Right lobe of liver (tissue), 4 donors: ENCODE data around the gene CHRM4.

ENCODE experiments used
- CTCF ChIP-seq, 4 donors: fragments of 200-600 bp in 3 of 4; fragments of 450-650 bp in 1 of 4; IDR thresholded peaks; one replicate each; pipeline versions ENCODE4 v1.5.1 to v1.8.0; 2016 to 2022; ENCODE audit warnings: antibody characterized with exemption in 4 of 4, mild to moderate bottlenecking in 2 of 4
- POLR2A ChIP-seq: fragments of 450-650 bp; IDR thresholded peaks from one replicate; pipeline ENCODE4 v1.6.1; 2017; ENCODE audit warnings: antibody characterized with exemption, mild to moderate bottlenecking
- donor health status: DM: no; HTN: no; CAD: no.
- donor health status: DM: no; HTN: no; CAD: no.
- donor health status: DM: no; HTN: yes; CAD: no.

GRCh38 chr11:46342239-46342638, 49.3 kb downstream of the CHRM4 start:
- TF ChIP-seq POLR2A (no peak), CTCF (IDR thresholded peaks at IDR 0.05) (no peak)
